SU-DHL-6 (cell line): ENCODE results near the gene TUG1.

Experiments used
- CTCF ChIP-seq: fragments of 200-600 bp; sonication (generic); IDR thresholded peaks from one replicate; pipeline ENCODE4 v1.5.1; 2017; ENCODE audit warnings: antibody characterized with exemption, mild to moderate bottlenecking, low read length, moderate library complexity; ENCODE audit not compliant: insufficient read depth, poor library complexity, severe bottlenecking
- EZH2phosphoT487 ChIP-seq: fragments of 200-600 bp; sonication (generic), shearing (Covaris generic); conservative IDR thresholded peaks from 2 replicates; pipeline ENCODE4 v1.6.1; 2018; ENCODE audit warnings: mild to moderate bottlenecking, antibody characterized with exemption, low read length, moderate library complexity, mixed read lengths

GRCh38 chr22:30968015-30968923 is 796 bp upstream of the TUG1 start, which contains the start of gene MORC2:
- TF ChIP-seq CTCF: no peak
- no peak for TF ChIP-seq EZH2phosphoT487
